GM19452 (cell line): Measurements from ENCODE around the gene ZFAND2B.
A peak's percentile ranks its signal among the peaks of the same experiment; 100 is the strongest.
"Not testable (repeated sequence)": the region's sequence is repeated elsewhere in the genome, so short reads cannot be mapped to it uniquely, and the experiment has no call there.

ENCODE experiments used
- ATAC-seq: cut with Tn5 transposase; IDR thresholded peaks from one replicate; pipeline ENCODE4 v1.9.1; 2021; ENCODE audit not compliant: unreplicated experiment

The ZFAND2B gene

GRCh38 chr2:219250049-219250781 lies 43.6 kb downstream of the ZFAND2B start:
- no peak for ATAC-seq

GRCh38 chr2:219251656-219252055 lies 45.1 kb downstream of the ZFAND2B start:
- no peak for ATAC-seq

- ATAC-seq: no peak
Observed at GRCh38 chr2:219252084-219252483, 45.5 kb downstream of the ZFAND2B start.

- no peak for ATAC-seq
Observed at GRCh38 chr2:219252570-219252899, 46.0 kb downstream of the ZFAND2B start.

GRCh38 chr2:219252900-219253752 lies 46.5 kb downstream of the ZFAND2B start, which contains the start of gene TUBA4B:
TSS of gene TUBA4B (plus strand) at chr2:219253243. CDS start at chr2:219253408, 165 bp downstream.
- peak; percentile 2 for ATAC-seq

GRCh38 chr2:219253753-219254589 lies 47.4 kb downstream of the ZFAND2B start, which contains the start of gene TUBA4A:
TSS of gene TUBA4A (minus strand) at chr2:219253918. CDS start at chr2:219253858, 60 bp downstream.
- peak; percentile 42 for ATAC-seq

- ATAC-seq: peak; percentile 35
Observed at GRCh38 chr2:219254590-219255201, 48.1 kb downstream of the ZFAND2B start.

- ATAC-seq: not testable (repeated sequence)
Observed at GRCh38 chr2:219258942-219259341, 52.4 kb downstream of the ZFAND2B start.
